Measurements from ENCODE around the gene KRT9.

DNA sequence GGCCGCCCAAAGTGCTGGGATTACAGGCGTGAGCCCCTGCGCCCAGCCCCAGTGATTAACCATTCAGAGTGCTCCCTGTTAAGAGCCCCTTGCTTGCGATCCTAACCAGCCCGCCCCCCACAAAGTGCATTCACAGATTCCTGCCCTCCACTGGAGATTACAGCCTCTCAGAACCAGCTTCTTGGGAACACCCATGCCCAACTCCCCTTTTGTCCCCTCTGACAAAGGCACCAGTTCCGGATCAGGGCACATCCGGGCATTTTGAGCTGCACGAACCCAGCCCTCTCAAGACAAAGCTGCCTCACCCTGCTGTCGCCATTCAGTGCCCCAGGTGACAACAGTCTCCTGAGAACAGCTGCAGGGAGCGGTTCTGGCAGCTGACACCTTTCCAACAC, 42.9 kb downstream of the KRT9 start:
- TF ChIP-seq CTCF (IDR thresholded peaks at IDR 0.05) = no peak
- no peak for TF ChIP-seq POLR2A (IDR thresholded peaks at IDR 0.05)

Measured in uterus (tissue), 2 donors.